Common myeloid progenitor, CD34-positive (primary cell): ENCODE results near the gene FGF23.
A peak's percentile ranks its signal among the peaks of the same experiment; 100 is the strongest.

ENCODE experiments used
- CTCF ChIA-PET: fragments of 350-600 bp; sonication (Branson Sonifier 250); formaldehyde crosslinking; loops from one replicate; lab custom pipeline; 2021; ENCODE audit warnings: antibody characterized with exemption; lab: Charles Lee
- POLR2A ChIA-PET: fragments of 350-600 bp; sonication (Branson Sonifier 250); formaldehyde crosslinking; loops from one replicate; lab custom pipeline; 2021; ENCODE audit warnings: antibody characterized with exemption; lab: Charles Lee
- DNase-seq, 3 donors: peaks; one replicate each; pipeline versions ENCODE4 v3.0.0 to v3.0.0-alpha.2; 2013
- H3K27ac ChIP-seq, 2 experiments: 1 replicate in 1 of 2; 2 replicates in 1 of 2; pipeline ENCODE4 v1.7.0; 2013; ENCODE audit warnings: inconsistent platforms in 2 of 2, low read length in 2 of 2, mild to moderate bottlenecking in 2 of 2, low read depth in 1 of 2, moderate library complexity in 1 of 2; ENCODE audit not compliant: severe bottlenecking in 2 of 2, insufficient read depth in 1 of 2, poor library complexity in 1 of 2
- H3K27me3 ChIP-seq, 5 experiments: replicated peaks in 2 of 5; 1 replicate in 3 of 5; 2 replicates in 2 of 5; pipeline versions ENCODE4 v1.6.1 to v1.7.0; 2013; ENCODE audit warnings: low read length in 4 of 5, mild to moderate bottlenecking in 2 of 5, moderate library complexity in 2 of 5, inconsistent platforms in 1 of 5; ENCODE audit not compliant: insufficient read depth in 5 of 5, control insufficient read depth in 4 of 5
- H3K36me3 ChIP-seq, 4 experiments: 1 replicate in 2 of 4; 2 replicates in 2 of 4; pipeline versions ENCODE4 v1.6.1 to v1.7.0; 2013; ENCODE audit warnings: low read length in 3 of 4, control low read depth in 1 of 4, mild to moderate bottlenecking in 1 of 4; ENCODE audit not compliant: control insufficient read depth in 4 of 4, insufficient read depth in 4 of 4
- H3K4me1 ChIP-seq, 4 experiments: 1 replicate in 3 of 4; 2 replicates in 1 of 4; pipeline versions ENCODE4 v1.6.1 to v1.7.1; 2013; ENCODE audit warnings: low read length in 3 of 4, mild to moderate bottlenecking in 3 of 4, control low read depth in 1 of 4, inconsistent platforms in 1 of 4, moderate library complexity in 1 of 4; ENCODE audit not compliant: control insufficient read depth in 4 of 4, insufficient read depth in 4 of 4; ENCODE audit errors: control extremely low read depth in 1 of 4
- H3K4me3 ChIP-seq, 7 experiments: 1 replicate in 4 of 7; 2 replicates in 3 of 7; pipeline versions ENCODE4 v1.5.1 to v1.7.0; 2013; ENCODE audit warnings: mild to moderate bottlenecking in 7 of 7, low read length in 6 of 7, moderate library complexity in 6 of 7, inconsistent platforms in 2 of 7, low read depth in 2 of 7, control low read depth in 1 of 7; ENCODE audit not compliant: insufficient read depth in 4 of 7, control insufficient read depth in 1 of 7; ENCODE audit errors: extremely low read depth in 1 of 7
- H3K9me3 ChIP-seq, 5 experiments: 1 replicate in 4 of 5; 2 replicates in 1 of 5; pipeline versions ENCODE4 v1.6.1 to v1.7.1; 2013; ENCODE audit warnings: low read length in 4 of 5, mild to moderate bottlenecking in 2 of 5, inconsistent platforms in 1 of 5, low read depth in 1 of 5, moderate library complexity in 1 of 5; ENCODE audit not compliant: control insufficient read depth in 4 of 5, insufficient read depth in 2 of 5; ENCODE audit errors: control extremely low read depth in 1 of 5
- WGBS: methylation state at CpG from one replicate; pipeline ENCODE4 v1.1.5; 2013; ENCODE audit not compliant: insufficient coverage; 5-methylcytosine and 5-hydroxymethylcytosine counted together

Gene FGF23

DNA sequence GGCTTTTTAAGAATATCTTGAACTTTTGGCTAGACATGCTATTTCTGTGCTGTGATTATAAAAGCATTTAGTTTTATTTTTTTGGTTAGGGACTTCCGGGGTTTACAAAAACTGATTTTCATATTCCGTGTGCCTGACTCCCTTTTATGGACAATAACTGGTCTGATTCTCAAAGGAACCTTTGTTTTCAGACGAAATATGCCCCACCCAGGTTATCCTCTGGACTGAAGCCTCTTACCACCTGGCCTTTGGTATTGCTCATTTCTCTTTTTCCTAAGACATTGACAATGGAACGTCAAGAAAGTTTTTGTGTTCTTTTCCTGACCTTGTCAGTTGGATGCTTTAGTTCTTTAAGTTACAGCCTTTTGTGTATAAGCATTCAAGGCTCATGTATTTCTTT lies 47.7 kb downstream of the FGF23 start:
- H3K4me1 ChIP-seq = no peaks in the 10 kb centered on the region
- peaks cover 0 to 8% (median 0%) of the 10 kb centered on the region in 4 experiments for H3K36me3 ChIP-seq
- no peak for DNase-seq
- H3K4me3 ChIP-seq = no peak overlapping the region
- H3K27me3 ChIP-seq = no peaks in the 10 kb centered on the region
- no peak overlapping the region for H3K27ac ChIP-seq
- ChIA-PET POLR2A (interaction anchor here (0.6 kb wide), 1 partner anchor 55 kb away, joined by 3 read pairs; no protein-coding TSS in a partner anchor), CTCF (no interaction called here)
- 91% methylated on average over 3 of the region's 4 CpGs for WGBS
- no peaks in the 10 kb centered on the region for H3K9me3 ChIP-seq

DNA sequence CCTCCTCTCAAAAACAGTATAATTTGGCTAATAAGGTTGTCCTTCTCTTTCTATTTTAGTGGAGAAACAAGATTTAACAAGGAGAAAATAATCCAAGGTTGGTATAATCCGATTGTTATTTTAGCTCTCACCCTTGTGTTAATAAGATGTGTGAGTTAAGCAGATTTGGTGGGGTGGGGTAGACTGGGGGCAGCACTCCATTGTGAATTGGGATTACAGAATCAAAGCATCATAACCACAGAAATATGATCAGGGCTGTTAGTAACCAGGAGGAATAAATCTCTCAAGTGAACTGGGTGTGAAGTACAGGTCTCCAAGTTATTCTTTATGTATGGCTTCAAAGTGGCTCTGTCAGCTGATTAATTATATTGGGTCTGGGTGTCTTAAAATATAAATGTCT lies 48.3 kb downstream of the FGF23 start:
- Histone ChIP-seq H3K9me3 (no peaks in the 10 kb centered on the region), H3K4me3 (no peak overlapping the region), H3K27ac (no peak overlapping the region), H3K36me3 (peaks cover 0 to 3% (median 0%) of the 10 kb centered on the region in 4 experiments), H3K4me1 (no peaks in the 10 kb centered on the region), H3K27me3 (no peaks in the 10 kb centered on the region)
- WGBS = no CpG with 5 or more reads among the region's 1 CpG
- DNase-seq = no peak
- ChIA-PET CTCF (no interaction called here), POLR2A (no interaction called here)

DNA sequence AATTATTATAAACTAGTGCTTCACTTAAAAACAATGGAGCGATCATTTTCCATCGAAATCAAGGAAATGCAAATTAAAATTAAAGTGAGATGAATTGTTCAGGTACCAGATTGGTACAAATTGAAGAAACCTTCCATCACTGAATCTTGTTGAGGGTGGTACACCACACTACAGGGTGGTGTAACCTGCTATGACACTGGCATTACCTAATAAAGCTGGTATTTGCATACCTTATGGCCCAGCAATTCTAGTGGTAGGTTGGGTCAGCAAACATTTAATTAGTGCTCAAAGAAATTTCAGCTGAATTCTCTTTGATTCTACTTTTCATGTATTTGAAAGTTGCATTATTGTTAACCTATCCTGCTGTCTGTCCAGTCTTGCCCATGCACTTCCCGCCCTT lies 49.3 kb downstream of the FGF23 start:
- Histone ChIP-seq H3K27ac (no peak overlapping the region), H3K27me3 (no peaks in the 10 kb centered on the region), H3K4me3 (no peak overlapping the region), H3K36me3 (peaks cover 0 to 3% (median 0%) of the 10 kb centered on the region in 4 experiments), H3K9me3 (no peaks in the 10 kb centered on the region), H3K4me1 (no peaks in the 10 kb centered on the region)
- WGBS = 100% methylated on average over 1 of the region's 3 CpGs
- CTCF ChIA-PET = no interaction called here
- no peak for DNase-seq
- POLR2A ChIA-PET = no interaction called here

DNA sequence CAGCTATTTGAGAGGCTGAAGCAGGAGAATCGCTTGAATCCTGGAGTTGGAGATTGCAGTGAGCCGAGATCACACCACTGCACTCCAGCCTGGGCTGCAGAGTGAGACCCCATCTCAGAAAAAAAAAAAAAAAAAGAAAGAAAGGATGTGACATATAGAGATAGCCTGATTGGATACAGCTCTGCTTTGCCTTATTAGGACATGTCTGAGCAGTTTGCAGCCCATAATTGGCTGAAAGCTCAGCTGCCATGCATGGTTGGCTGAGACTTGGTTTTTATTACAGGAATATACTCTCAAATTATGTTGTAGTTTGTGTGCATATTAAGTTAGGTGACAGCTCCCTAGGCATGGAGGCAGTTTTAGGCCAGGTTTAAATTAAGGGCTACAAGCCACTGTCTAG lies 52.2 kb downstream of the FGF23 start:
- CTCF ChIA-PET = interaction anchor here (1.3 kb wide), 1 partner anchor 333 kb away, joined by 3 read pairs; no protein-coding TSS in a partner anchor
- Histone ChIP-seq H3K9me3 (no peaks in the 10 kb centered on the region), H3K4me1 (peaks cover 0 to 10% (median under 1%) of the 10 kb centered on the region in 4 experiments), H3K4me3 (no peak overlapping the region), H3K27ac (no peak overlapping the region), H3K27me3 (no peaks in the 10 kb centered on the region), H3K36me3 (peaks cover 0 to 7% (median 0%) of the 10 kb centered on the region in 4 experiments)
- POLR2A ChIA-PET = no interaction called here
- no peak for DNase-seq
- 100% methylated on average over 1 of the region's 2 CpGs for WGBS

DNA sequence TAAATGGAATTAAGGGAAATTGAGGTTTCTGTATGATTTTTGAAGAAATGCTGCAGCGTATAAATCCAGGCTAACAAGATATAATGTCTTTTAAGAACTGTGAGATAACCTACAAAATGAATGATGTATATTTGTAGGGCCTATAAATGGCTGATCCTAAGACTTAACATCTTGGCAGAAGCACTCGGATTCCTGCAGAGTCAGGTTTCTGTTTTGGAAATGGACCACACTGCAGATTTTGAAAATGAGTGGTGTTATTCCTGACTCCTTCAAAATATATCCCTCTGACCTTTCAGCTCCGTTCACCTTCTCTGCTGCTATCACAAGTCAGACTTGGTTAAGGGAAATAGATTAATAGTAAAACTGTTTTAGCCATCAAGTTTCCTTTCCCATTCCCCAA lies 53.5 kb downstream of the FGF23 start:
- 90% methylated on average over 2 of the region's 3 CpGs for WGBS
- no peaks in the 10 kb centered on the region for H3K9me3 ChIP-seq
- H3K27me3 ChIP-seq = no peaks in the 10 kb centered on the region
- H3K4me1 ChIP-seq = peaks cover 0 to 15% (median 7%) of the 10 kb centered on the region in 4 experiments
- ChIA-PET CTCF (no interaction called here), POLR2A (no interaction called here)
- no peak for DNase-seq
- no peak overlapping the region for H3K27ac ChIP-seq
- H3K36me3 ChIP-seq = peaks cover 0 to 7% (median 0%) of the 10 kb centered on the region in 4 experiments
- no peak overlapping the region for H3K4me3 ChIP-seq

DNA sequence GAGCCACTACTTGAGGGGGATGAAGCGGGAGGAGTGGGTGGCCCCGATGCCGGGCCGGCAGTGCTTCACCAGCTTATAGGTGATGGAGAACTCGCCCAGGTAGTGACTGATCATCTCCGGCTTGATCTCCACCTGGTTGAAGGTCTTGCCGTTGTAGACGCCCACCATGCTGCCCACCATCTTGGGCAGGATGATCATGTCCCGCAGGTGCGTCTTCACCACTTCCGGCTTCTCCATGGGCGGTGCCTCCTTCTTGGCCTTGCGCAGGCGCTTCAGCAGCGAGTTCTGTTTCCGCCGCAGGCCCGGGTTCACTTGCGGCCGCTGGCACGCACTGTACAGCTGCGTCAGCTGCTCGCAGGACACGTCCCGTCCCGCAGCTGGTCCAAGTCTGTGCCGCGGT lies 55.1 kb downstream of the FGF23 start:
- no peak overlapping the region for H3K4me3 ChIP-seq
- ChIA-PET POLR2A (no interaction called here), CTCF (interaction anchor here (1.7 kb wide), 1 partner anchor 46 kb away, joined by 3 read pairs; no protein-coding TSS in a partner anchor)
- no peak for DNase-seq
- H3K4me1 ChIP-seq = peaks cover 6 to 21% (median 14%) of the 10 kb centered on the region in 4 experiments
- H3K27me3 ChIP-seq = no peaks in the 10 kb centered on the region
- 99% methylated on average over 22 of the region's 28 CpGs for WGBS
- H3K27ac ChIP-seq = no peak overlapping the region
- H3K36me3 ChIP-seq = peaks cover 0 to 4% (median 0%) of the 10 kb centered on the region in 4 experiments
- H3K9me3 ChIP-seq = no peaks in the 10 kb centered on the region

DNA sequence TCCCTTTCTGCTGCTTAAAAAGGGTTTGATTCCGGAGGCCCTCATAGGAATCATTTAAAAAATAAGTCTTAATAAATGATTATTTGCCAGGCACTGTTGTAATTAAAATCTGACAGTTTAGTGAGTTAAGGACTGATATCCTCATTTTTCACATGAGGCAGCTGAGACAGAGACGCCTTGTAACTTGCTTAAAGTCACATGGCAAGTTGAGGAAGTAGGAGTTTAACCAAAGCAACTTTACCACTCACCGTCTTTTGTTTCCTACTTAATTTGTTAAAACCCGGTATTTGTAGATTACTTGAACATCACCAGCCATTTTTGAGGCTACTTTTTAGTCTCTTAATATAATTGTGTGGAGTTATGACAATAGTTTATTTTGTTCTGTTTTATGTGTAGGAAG lies 56.1 kb downstream of the FGF23 start:
- peaks cover 6 to 21% (median 14%) of the 10 kb centered on the region in 4 experiments for H3K4me1 ChIP-seq
- H3K4me3 ChIP-seq = no peak overlapping the region
- WGBS = 67% methylated on average over 1 of the region's 4 CpGs
- H3K27ac ChIP-seq = no peak overlapping the region
- H3K9me3 ChIP-seq = no peaks in the 10 kb centered on the region
- peak in 2 of 3 donors; percentile 38 to 48 for DNase-seq
- POLR2A ChIA-PET = no interaction called here
- peaks cover 0 to 4% (median 0%) of the 10 kb centered on the region in 4 experiments for H3K36me3 ChIP-seq
- no peaks in the 10 kb centered on the region for H3K27me3 ChIP-seq
- CTCF ChIA-PET = interaction anchor here (1.7 kb wide), 1 partner anchor 45 kb away, joined by 3 read pairs; no protein-coding TSS in a partner anchor
